K562 (cell line): ENCODE measurements around the gene FUT2. TPM values are rescaled to one million over a fixed set of nuclear protein-coding genes. Genes with fewer than 3 reads are reported as not detected.

Experiments used
- ATF1 ChIP-seq, 2 experiments: fragments of 450-650 bp in 1 of 2; IDR thresholded peaks; 2 replicates each; pipeline ENCODE4 v1.6.1; 2016; ENCODE audit warnings: missing compliant biosample characterization in 1 of 2, missing genetic modification characterization in 1 of 2
- ATF7 ChIP-seq: fragments of 450-650 bp; IDR thresholded peaks from 2 replicates; pipeline ENCODE4 v1.7.1; 2014; ENCODE audit warnings: mild to moderate bottlenecking, moderate library complexity
- E2F3 ChIP-seq: fragments of 250-450 bp; sonication (Bioruptor Pico); IDR thresholded peaks from 2 replicates; pipeline ENCODE4 v1.4.0; 2020; ENCODE audit warnings: mild to moderate bottlenecking
- FOXA1 ChIP-seq: fragments of 450-650 bp; IDR thresholded peaks from 2 replicates; pipeline ENCODE4 v1.6.1; 2016; ENCODE audit warnings: mild to moderate bottlenecking, borderline replicate concordance
- HDAC1 ChIP-seq, 2 experiments: fragments of 450-650 bp; IDR thresholded peaks; 2 replicates each; pipeline ENCODE4 v1.6.1; 2016 to 2017; ENCODE audit warnings: inconsistent platforms in 1 of 2, mild to moderate bottlenecking in 1 of 2, moderate library complexity in 1 of 2
- HMG20B ChIP-seq: fragments of 250-450 bp; sonication (Bioruptor Pico); IDR thresholded peaks from 2 replicates; pipeline ENCODE4 v1.5.0; 2021; ENCODE audit warnings: mild to moderate bottlenecking
- IRF2 ChIP-seq: sonication (generic); formaldehyde crosslinking; IDR thresholded peaks from 2 replicates; pipeline ENCODE4 v1.8.1; 2022; ENCODE audit warnings: mild to moderate bottlenecking, missing genetic modification reagents
- JUND ChIP-seq, 2 experiments: IDR thresholded peaks; 2 replicates in 1 of 2; 3 replicates in 1 of 2; pipeline ENCODE4 v1.6.1; 2011; ENCODE audit warnings: borderline replicate concordance in 2 of 2, low read depth in 2 of 2, low read length in 2 of 2, improper control_type of control experiment in 1 of 2, missing biosample characterization in 1 of 2, missing genetic modification characterization in 1 of 2, missing genetic modification reagents in 1 of 2
- LARP7 ChIP-seq: fragments of 450-650 bp; IDR thresholded peaks from 2 replicates; pipeline ENCODE4 v1.6.1; 2016
- LEF1 ChIP-seq: fragments of 450-650 bp; IDR thresholded peaks from 2 replicates; pipeline ENCODE4 v1.6.1; 2016; ENCODE audit warnings: mild to moderate bottlenecking
- MBD1 ChIP-seq: fragments of 250-450 bp; sonication (Bioruptor Pico); IDR thresholded peaks from 2 replicates; pipeline ENCODE4 v1.8.0; 2022; ENCODE audit warnings: inconsistent platforms
- MCM7 ChIP-seq, 2 experiments: fragments of 450-650 bp; IDR thresholded peaks; 2 replicates each; pipeline ENCODE4 v1.6.1; 2016 to 2018
- MTA2 ChIP-seq: fragments of 450-650 bp; IDR thresholded peaks from 2 replicates; pipeline ENCODE4 v1.6.1; 2016; ENCODE audit warnings: low read depth
- NBN ChIP-seq: fragments of 450-650 bp; IDR thresholded peaks from 2 replicates; pipeline ENCODE4 v1.6.1; 2016; ENCODE audit warnings: low read depth, mild to moderate bottlenecking
- NR2C1 ChIP-seq, 2 experiments: fragments of 450-650 bp; IDR thresholded peaks; 2 replicates each; pipeline ENCODE4 v1.6.1; 2017; ENCODE audit warnings: mild to moderate bottlenecking in 2 of 2, antibody characterized with exemption in 1 of 2, inconsistent platforms in 1 of 2, missing compliant biosample characterization in 1 of 2, missing genetic modification characterization in 1 of 2
- NR2F6 ChIP-seq: fragments of 450-650 bp; formaldehyde crosslinking; IDR thresholded peaks from 2 replicates; pipeline ENCODE4 v1.4.0; 2020; ENCODE audit warnings: mild to moderate bottlenecking
- PHF21A ChIP-seq: fragments of 450-650 bp; IDR thresholded peaks from 2 replicates; pipeline ENCODE4 v1.6.1; 2017; ENCODE audit warnings: low read depth, borderline replicate concordance
- THAP12 ChIP-seq: fragments of 250-450 bp; sonication (Bioruptor Pico); IDR thresholded peaks from 2 replicates; pipeline ENCODE4 v1.9.0; 2021; ENCODE audit warnings: mild to moderate bottlenecking, inconsistent platforms
- THAP7 ChIP-seq: fragments of 250-450 bp; sonication (Bioruptor Pico); IDR thresholded peaks from 2 replicates; pipeline ENCODE4 v1.5.0; 2021
- ZNF197 ChIP-seq: fragments of 200-800 bp; sonication (Bioruptor generic); IDR thresholded peaks from 2 replicates; pipeline ENCODE4 v1.6.1; 2016; ENCODE audit warnings: low read depth, missing genetic modification characterization, missing compliant biosample characterization
- ZNF57 ChIP-seq: fragments of 450-650 bp; formaldehyde crosslinking; IDR thresholded peaks from 2 replicates; pipeline ENCODE4 v1.4.0; 2020; ENCODE audit warnings: mild to moderate bottlenecking, moderate library complexity
- ZNF740 ChIP-seq, 3 experiments: fragments of 200-800 bp in 1 of 3; sonication (Bioruptor generic) in 1 of 3; sonication (generic) in 1 of 3; formaldehyde crosslinking in 1 of 3; IDR thresholded peaks; 2 replicates each; pipeline versions ENCODE4 v1.6.1 to v1.8.0; 2016 to 2022; ENCODE audit warnings: mild to moderate bottlenecking in 2 of 3, missing compliant biosample characterization in 2 of 3, missing genetic modification characterization in 2 of 3, missing genetic modification reagents in 1 of 3
- polyA plus RNA-seq, 8 experiments: library from polyadenylated mRNA; depleted of rRNA in 4 of 8; stranded (reverse) in 5 of 8; unstranded in 3 of 8; fragments of >200 nt; fragmentation: Nextera tagmentation in 2 of 8; fragmentation: Illumina TruSeq in 1 of 8; extraction: Ambion mirVana in 2 of 8; extraction: Trizol in 1 of 8; gene quantifications; 2 replicates each; pipeline versions ENCODE4 v1.2.1 to v1.2.3, GENCODE V29; 2011 to 2014; ENCODE audit warnings: inconsistent platforms in 1 of 8, missing spikeins in 1 of 8
- total RNA-seq, 7 experiments: library from RNA; depleted of rRNA in 6 of 7; stranded (reverse); fragments of >200 nt in 6 of 7; fragmentation: Illumina TruSeq in 2 of 7; extraction: Trizol in 2 of 7; gene quantifications; 2 replicates each; pipeline versions ENCODE4 v1.2.1 to v1.2.3, GENCODE V29; 2011 to 2021; ENCODE audit warnings: low replicate concordance in 1 of 7

Gene FUT2
- total and polyA plus RNA-seq, 9 of the 15 experiments (the other 6 are each of a cell fraction or from before 2014, with no cell fraction given), result 0.03 to 0.04 TPM; not detected in 7

GRCh38 chr19:48755084-48755641 lies 59.4 kb downstream of the FUT2 start, which contains the start of gene FGF21 (continued):
- TF ChIP-seq THAP12 (CRISPR knock-in tag) (no peak), MCM7 (IDR thresholded peaks at IDR 0.05) (no peak), ATF1 (CRISPR knock-in tag; IDR thresholded peaks at IDR 0.05) (no peak), ATF1 (tag; IDR thresholded peaks at IDR 0.05) (no peak), ATF7 (peak; percentile 73), ZNF57 (no peak), E2F3 (CRISPR knock-in tag) (no peak), HMG20B (CRISPR knock-in tag) (no peak), LEF1 (peak; percentile 22; the same call in 1 of the 2 replicates), JUND (IDR thresholded peaks at IDR 0.05; ENCODE audit: borderline replicate concordance, low read depth, low read length) (peak; percentile 54; the same call in 1 of the 2 replicates), JUND (tag; IDR thresholded peaks at IDR 0.05; ENCODE audit: borderline replicate concordance, low read depth, low read length) (no peak; the same call in 2 of the 3 replicates), ZNF740 (CRISPR knock-in tag; IDR thresholded peaks at IDR 0.05) (no peak), ZNF740 (tag; IDR thresholded peaks at IDR 0.05) (no peak), NR2F6 (no peak), IRF2 (CRISPR knock-in tag) (no peak), ZNF197 (CRISPR knock-in tag) (no peak), HDAC1 (IDR thresholded peaks at IDR 0.05) (no peak), MTA2 (no peak), PHF21A (no peak), NBN (0 out of 2 replicates have a peak, but pooled peaks have one; percentile 38), FOXA1 (no peak), NR2C1 (IDR thresholded peaks at IDR 0.05) (no peak), NR2C1 (tag; IDR thresholded peaks at IDR 0.05) (no peak), LARP7 (no peak), MBD1 (no peak), THAP7 (no peak)
